ENCODE measurements around the gene SLC43A2.
A peak's percentile ranks its signal among the peaks of the same experiment; 100 is the strongest.

SLC43A2 gene

GRCh38 chr17:1590029-1590746, 38.4 kb downstream of the SLC43A2 start:
- TF ChIP-seq JUND (IDR thresholded peaks at IDR 0.05; ENCODE audit: low read depth) = no peak
- in situ Hi-C loops (cut with HindIII; ENCODE audit: low pct_unique_long_range_greater_than_20kb, low sequenced_read_pairs) = no loop called here
- no peak for DNase-seq (ENCODE audit: low read depth in 1 of 2, low spot score in 1 of 2)

- TF ChIP-seq JUND (IDR thresholded peaks at IDR 0.05; ENCODE audit: low read depth) = no peak
- no peak for DNase-seq (ENCODE audit: low read depth in 1 of 2, low spot score in 1 of 2)
- in situ Hi-C loops (cut with HindIII; ENCODE audit: low pct_unique_long_range_greater_than_20kb, low sequenced_read_pairs) = no loop called here
Measured at GRCh38 chr17:1588821-1589585, 39.6 kb downstream of the SLC43A2 start.

GRCh38 chr17:1584167-1584566, 44.5 kb downstream of the SLC43A2 start:
- in situ Hi-C loops (cut with HindIII; ENCODE audit: low pct_unique_long_range_greater_than_20kb, low sequenced_read_pairs) = no loop called here

GRCh38 chr17:1583556-1583955, 45.1 kb downstream of the SLC43A2 start:
- in situ Hi-C loops (cut with HindIII; ENCODE audit: low pct_unique_long_range_greater_than_20kb, low sequenced_read_pairs) = no loop called here
- no peak for DNase-seq (ENCODE audit: low read depth in 1 of 2, low spot score in 1 of 2)
- no peak for TF ChIP-seq JUND (IDR thresholded peaks at IDR 0.05; ENCODE audit: low read depth)

More at GRCh38 chr17:1584167-1584566, 44.5 kb downstream of the SLC43A2 start:
- TF ChIP-seq JUND (IDR thresholded peaks at IDR 0.05; ENCODE audit: low read depth) = no peak
- no peak for DNase-seq (ENCODE audit: low read depth in 1 of 2, low spot score in 1 of 2)

GRCh38 chr17:1582374-1582773, 46.3 kb downstream of the SLC43A2 start:
- DNase-seq (ENCODE audit: low read depth in 1 of 2, low spot score in 1 of 2) = no peak
- TF ChIP-seq JUND (IDR thresholded peaks at IDR 0.05; ENCODE audit: low read depth) = no peak
- in situ Hi-C loops (cut with HindIII; ENCODE audit: low pct_unique_long_range_greater_than_20kb, low sequenced_read_pairs) = no loop called here

- in situ Hi-C loops (cut with HindIII; ENCODE audit: low pct_unique_long_range_greater_than_20kb, low sequenced_read_pairs) = no loop called here
- DNase-seq (ENCODE audit: low read depth in 1 of 2, low spot score in 1 of 2) = peak in 1 of 2 experiments; percentile 88
Measured at GRCh38 chr17:1580979-1581676, 47.5 kb downstream of the SLC43A2 start.

GRCh38 chr17:1578029-1578428, 50.6 kb downstream of the SLC43A2 start:
- DNase-seq (ENCODE audit: low read depth in 1 of 2, low spot score in 1 of 2) = no peak
- TF ChIP-seq JUND (IDR thresholded peaks at IDR 0.05; ENCODE audit: low read depth) = no peak
- in situ Hi-C loops (cut with HindIII; ENCODE audit: low pct_unique_long_range_greater_than_20kb, low sequenced_read_pairs) = no loop called here

More at GRCh38 chr17:1580979-1581676, 47.5 kb downstream of the SLC43A2 start:
- TF ChIP-seq JUND (IDR thresholded peaks at IDR 0.05; ENCODE audit: low read depth) = no peak

GRCh38 chr17:1577583-1578013, 51.0 kb downstream of the SLC43A2 start:
- no peak for DNase-seq (ENCODE audit: low read depth in 1 of 2, low spot score in 1 of 2)
- no peak for TF ChIP-seq JUND (IDR thresholded peaks at IDR 0.05; ENCODE audit: low read depth)
- in situ Hi-C loops (cut with HindIII; ENCODE audit: low pct_unique_long_range_greater_than_20kb, low sequenced_read_pairs) = no loop called here

GRCh38 chr17:1577182-1577581, 51.5 kb downstream of the SLC43A2 start:
- in situ Hi-C loops (cut with HindIII; ENCODE audit: low pct_unique_long_range_greater_than_20kb, low sequenced_read_pairs) = no loop called here
- peak; percentile 56 to 83 for DNase-seq (ENCODE audit: low read depth in 1 of 2, low spot score in 1 of 2)
- TF ChIP-seq JUND (IDR thresholded peaks at IDR 0.05; ENCODE audit: low read depth) = no peak

GRCh38 chr17:1576500-1576899, 52.1 kb downstream of the SLC43A2 start:
- no peak for DNase-seq (ENCODE audit: low read depth in 1 of 2, low spot score in 1 of 2)
- no peak for TF ChIP-seq JUND (IDR thresholded peaks at IDR 0.05; ENCODE audit: low read depth)
- in situ Hi-C loops (cut with HindIII; ENCODE audit: low pct_unique_long_range_greater_than_20kb, low sequenced_read_pairs) = no loop called here

GRCh38 chr17:1574697-1575471, 53.8 kb downstream of the SLC43A2 start:
- in situ Hi-C loops (cut with HindIII; ENCODE audit: low pct_unique_long_range_greater_than_20kb, low sequenced_read_pairs) = no loop called here
- TF ChIP-seq JUND (IDR thresholded peaks at IDR 0.05; ENCODE audit: low read depth) = no peak
- DNase-seq (ENCODE audit: low read depth in 1 of 2, low spot score in 1 of 2) = no peak

Measured in T47D (cell line).